Measurements from ENCODE around the gene COBL. TPM values are rescaled to one million over a fixed set of nuclear protein-coding genes. Genes with fewer than 3 reads are reported as not detected.

Gene COBL
- polyA plus RNA-seq, 1 donor (not counting 4 experiments of a cell fraction or from before 2014, with no cell fraction given), result 4.5 TPM

- no peaks in the 10 kb centered on the region for H3K9me1 ChIP-seq (ENCODE audit: control insufficient read depth, extremely low read depth, insufficient read depth, low read length)
- no peak for FAIRE-seq
- no peaks in the 10 kb centered on the region for H3K79me2 ChIP-seq (ENCODE audit: control insufficient read depth, insufficient read depth, low read length)
- H3K27ac ChIP-seq (ENCODE audit: control insufficient read depth, insufficient read depth, low read length), result no peak overlapping the region
- H3K36me3 ChIP-seq (ENCODE audit: control insufficient read depth in 2 of 2, extremely low read depth in 1 of 2, insufficient read depth in 2 of 2, low read length in 2 of 2), result no peaks in the 10 kb centered on the region
- H3K4me1 ChIP-seq (ENCODE audit: control insufficient read depth, extremely low read depth, insufficient read depth, low read length), result peaks cover 10% of the 10 kb centered on the region
- H2AFZ ChIP-seq (ENCODE audit: control insufficient read depth, low read length), result no peak overlapping the region
- no peaks in the 10 kb centered on the region for H3K27me3 ChIP-seq (ENCODE audit: control insufficient read depth, extremely low read depth, insufficient read depth, low read length)
- DNase-seq (ENCODE audit: low read depth, low spot score), result no peak
- no peak overlapping the region for H3K4me2 ChIP-seq (ENCODE audit: control insufficient read depth, extremely low read depth, insufficient read depth, low read depth, low read length)
- no peaks in the 10 kb centered on the region for H4K20me1 ChIP-seq (ENCODE audit: control insufficient read depth, extremely low read depth, insufficient read depth, low read length)
- no peak overlapping the region for H3K4me3 ChIP-seq (ENCODE audit: control insufficient read depth in 2 of 3, extremely low read depth in 1 of 3, insufficient read depth in 2 of 3, low read depth in 1 of 3, low read length in 3 of 3)
- no peaks in the 10 kb centered on the region for H3K9me3 ChIP-seq (ENCODE audit: control insufficient read depth, low read depth, low read length)
- dilution Hi-C loops (cut with MboI; ENCODE audit: extremely low pct_ligation_motif_present, low sequenced_read_pairs), result no loop called here
- TF ChIP-seq EZH2 (IDR thresholded peaks at IDR 0.05; ENCODE audit: low read length) (no peak), CTCF (optimal IDR thresholded peaks at IDR 0.05 in 1 of 3, IDR thresholded peaks at IDR 0.05 in 1 of 3, conservative IDR thresholded peaks at IDR 0.05 in 1 of 3; ENCODE audit: extremely low read depth in 1 of 3, insufficient read depth in 2 of 3, low read length in 3 of 3) (no peak)
- H3K9ac ChIP-seq (ENCODE audit: control insufficient read depth, extremely low read depth, insufficient read depth, low read length), result no peak overlapping the region
Observed at GRCh38 chr7:51260516-51260915, 56.1 kb downstream of the COBL start.

- H3K9me3 ChIP-seq (ENCODE audit: control insufficient read depth, low read depth, low read length), result no peaks in the 10 kb centered on the region
- H3K27me3 ChIP-seq (ENCODE audit: control insufficient read depth, extremely low read depth, insufficient read depth, low read length), result no peaks in the 10 kb centered on the region
- dilution Hi-C loops (cut with MboI; ENCODE audit: extremely low pct_ligation_motif_present, low sequenced_read_pairs), result no loop called here
- no peaks in the 10 kb centered on the region for H3K36me3 ChIP-seq (ENCODE audit: control insufficient read depth in 2 of 2, extremely low read depth in 1 of 2, insufficient read depth in 2 of 2, low read length in 2 of 2)
- H3K4me3 ChIP-seq (ENCODE audit: control insufficient read depth in 2 of 3, extremely low read depth in 1 of 3, insufficient read depth in 2 of 3, low read depth in 1 of 3, low read length in 3 of 3), result no peak overlapping the region
- DNase-seq (ENCODE audit: low read depth, low spot score) (no peak), FAIRE-seq (no peak)
- no peaks in the 10 kb centered on the region for H3K9me1 ChIP-seq (ENCODE audit: control insufficient read depth, extremely low read depth, insufficient read depth, low read length)
- TF ChIP-seq CTCF (optimal IDR thresholded peaks at IDR 0.05 in 1 of 3, IDR thresholded peaks at IDR 0.05 in 1 of 3, conservative IDR thresholded peaks at IDR 0.05 in 1 of 3; ENCODE audit: extremely low read depth in 1 of 3, insufficient read depth in 2 of 3, low read length in 3 of 3), result no peak
- no peak for TF ChIP-seq EZH2 (IDR thresholded peaks at IDR 0.05; ENCODE audit: low read length)
- no peak overlapping the region for H3K27ac ChIP-seq (ENCODE audit: control insufficient read depth, insufficient read depth, low read length)
- no peak overlapping the region for H3K4me2 ChIP-seq (ENCODE audit: control insufficient read depth, extremely low read depth, insufficient read depth, low read depth, low read length)
- H3K79me2 ChIP-seq (ENCODE audit: control insufficient read depth, insufficient read depth, low read length), result no peaks in the 10 kb centered on the region
- no peak overlapping the region for H3K9ac ChIP-seq (ENCODE audit: control insufficient read depth, extremely low read depth, insufficient read depth, low read length)
- peaks cover 10% of the 10 kb centered on the region for H3K4me1 ChIP-seq (ENCODE audit: control insufficient read depth, extremely low read depth, insufficient read depth, low read length)
- no peak overlapping the region for H2AFZ ChIP-seq (ENCODE audit: control insufficient read depth, low read length)
- H4K20me1 ChIP-seq (ENCODE audit: control insufficient read depth, extremely low read depth, insufficient read depth, low read length), result no peaks in the 10 kb centered on the region
Observed at GRCh38 chr7:51259766-51260165, 56.8 kb downstream of the COBL start.
